NCI-H1092 (cell line): ENCODE data around the gene ELL2.

Experiments used
- DNase-seq: peaks from one replicate; lab custom pipeline; 2025; lab: John Stamatoyannopoulos, UW

ELL2 gene

DNA sequence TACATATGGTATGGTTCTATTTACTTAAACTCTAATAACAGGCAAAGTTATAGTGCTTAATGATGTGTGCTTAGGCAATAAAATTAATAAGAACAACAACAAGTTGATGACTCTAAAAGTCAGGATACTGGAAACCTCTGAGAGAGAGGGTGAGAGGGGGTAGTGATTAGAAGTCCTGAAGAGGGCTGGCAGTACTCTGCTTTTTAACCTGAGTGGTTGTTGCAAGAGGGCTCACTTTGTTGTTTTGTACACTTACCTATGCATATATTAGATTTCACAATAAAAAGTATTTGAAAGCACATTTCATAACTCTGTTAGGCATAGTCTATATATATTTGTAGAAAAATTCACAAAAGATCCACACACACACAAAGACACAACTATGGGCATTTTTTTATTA is 21.4 kb upstream of the ELL2 start:
- no peak for DNase-seq

GRCh38 chr5:95976606-95977005 is 15.0 kb upstream of the ELL2 start:
- no peak for DNase-seq

DNA sequence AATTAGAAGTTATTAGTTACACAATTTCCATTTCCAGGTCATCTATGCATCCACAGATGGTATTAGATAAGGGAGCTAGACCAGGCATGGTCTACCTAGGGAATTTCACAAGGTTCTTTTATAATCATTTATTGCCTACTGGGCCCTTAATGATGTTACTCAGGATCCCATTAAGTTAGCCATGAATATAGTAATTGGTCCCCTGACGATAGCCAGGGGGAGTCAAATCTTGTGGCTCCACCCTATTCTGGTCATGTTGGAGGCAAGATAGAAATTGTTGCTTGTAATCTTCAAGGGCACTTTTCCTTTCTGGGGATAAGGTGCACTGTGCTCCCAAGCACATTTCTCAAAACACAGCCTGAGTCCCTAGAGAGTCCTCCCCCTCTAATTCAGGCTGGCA is 14.1 kb upstream of the ELL2 start:
- DNase-seq = no peak

DNA sequence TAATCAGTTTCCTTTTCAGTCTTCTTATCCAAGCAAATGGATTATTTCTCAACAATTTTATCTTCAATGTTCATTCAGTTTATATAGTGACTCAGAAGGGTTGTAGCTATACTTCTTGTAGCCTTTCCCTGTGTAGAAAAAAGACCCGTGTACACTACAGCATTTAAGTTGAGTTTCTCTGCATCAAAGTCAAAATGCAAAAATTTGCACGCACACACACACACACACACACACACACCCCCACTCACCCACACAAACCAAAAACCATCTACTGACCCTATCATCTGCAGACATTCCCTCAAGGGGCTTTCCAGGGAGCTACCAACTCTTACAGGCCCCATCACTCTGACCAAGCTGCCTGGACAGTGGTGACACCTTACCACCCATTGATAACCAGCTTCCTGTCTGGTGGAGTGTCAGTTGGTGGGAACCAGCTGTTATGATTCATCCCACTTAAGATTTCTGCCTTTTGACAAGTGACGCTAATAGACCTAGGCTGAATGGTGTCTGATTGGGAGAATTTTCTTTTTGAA is 12.2 kb upstream of the ELL2 start:
- DNase-seq = no peak

GRCh38 chr5:95972196-95972595 is 10.5 kb upstream of the ELL2 start:
- no peak for DNase-seq

DNA sequence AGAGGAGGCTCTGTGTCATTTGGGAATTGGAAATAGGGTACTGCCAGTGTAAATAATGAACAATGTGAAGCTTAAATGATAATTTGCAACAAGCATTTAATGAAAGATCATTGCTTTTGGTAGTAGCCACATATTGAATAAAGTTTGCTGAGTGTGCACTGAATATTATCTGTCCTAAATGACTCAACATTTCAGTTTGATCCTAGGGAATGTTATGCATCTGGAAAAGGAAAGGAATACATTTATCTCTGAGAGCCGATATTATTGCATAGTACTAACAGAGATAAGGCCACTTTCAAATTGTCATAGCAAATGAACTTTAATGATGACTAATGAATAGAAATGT is 8.7 kb upstream of the ELL2 start:
- DNase-seq = no peak

DNA sequence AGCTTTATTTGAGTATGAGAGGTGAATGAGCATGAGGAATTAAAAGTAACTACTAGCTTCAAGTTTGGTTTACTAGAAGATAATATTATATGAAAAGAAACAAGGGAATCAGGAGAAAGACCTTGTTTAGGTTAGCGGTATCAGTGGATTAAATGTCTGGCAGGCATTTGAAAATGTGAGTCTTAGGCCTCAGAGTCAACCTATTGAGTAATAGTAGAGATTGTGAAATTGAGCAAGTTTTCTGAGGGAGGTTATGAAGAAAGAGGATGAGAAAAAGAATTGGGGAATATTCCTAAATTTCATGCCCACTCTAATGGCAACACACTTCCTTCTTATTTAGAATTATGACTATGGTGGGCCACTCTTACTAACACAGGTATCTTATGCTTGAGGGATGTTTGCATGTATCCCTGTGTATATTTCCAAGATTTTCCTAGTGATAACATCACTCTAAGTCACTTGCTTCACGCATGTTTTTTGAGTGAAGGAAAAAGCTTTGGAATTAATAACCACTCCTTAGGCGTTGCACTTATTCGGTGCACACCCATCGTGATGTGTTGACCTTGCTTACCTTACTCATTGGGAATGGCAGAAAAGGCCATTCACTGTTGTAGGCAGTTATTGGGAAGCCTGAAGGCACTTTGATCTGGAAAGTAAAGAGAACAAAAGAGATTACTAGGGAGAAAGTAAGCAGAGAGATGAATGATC is 8.2 kb upstream of the ELL2 start:
- DNase-seq = no peak

DNA sequence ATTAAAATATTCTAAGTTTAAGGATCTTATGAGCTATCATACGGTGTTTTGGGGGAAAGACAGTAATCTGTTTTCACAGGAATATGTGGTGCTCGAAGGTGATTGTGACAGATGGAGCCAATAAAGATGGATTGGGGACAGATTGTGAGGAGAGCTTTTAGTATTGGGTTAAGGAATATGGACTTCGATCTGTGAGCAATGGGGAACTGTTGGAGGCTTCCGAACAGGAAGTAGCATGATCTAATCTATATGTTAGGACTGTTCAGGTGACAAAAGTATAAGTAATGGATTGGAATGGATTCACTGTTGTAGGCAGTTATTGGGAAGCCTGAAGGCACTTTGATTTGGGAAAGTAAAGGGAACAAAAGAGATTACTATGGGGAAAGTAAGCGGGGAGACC is 7.4 kb upstream of the ELL2 start:
- DNase-seq = no peak

DNA sequence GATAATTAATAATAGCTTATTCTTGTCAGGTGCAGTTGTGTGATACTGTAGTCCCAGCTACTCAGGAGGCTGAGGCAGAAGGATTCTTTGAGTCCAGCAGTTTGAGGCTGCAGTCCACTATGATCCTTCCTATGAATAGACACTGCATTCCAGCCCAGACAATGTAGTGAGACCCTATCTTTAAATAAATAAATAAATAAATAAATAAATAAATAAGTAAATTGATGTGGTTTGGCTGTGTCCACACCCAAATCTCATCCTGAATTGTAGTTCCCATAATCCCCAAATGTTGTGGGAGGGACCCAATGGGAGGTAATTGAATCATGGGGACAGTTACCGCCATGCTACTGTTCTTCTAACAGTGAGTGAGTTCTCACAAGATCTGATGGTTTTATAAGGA is 5.6 kb upstream of the ELL2 start:
- no peak for DNase-seq

GRCh38 chr5:95966005-95966404 is 4.4 kb upstream of the ELL2 start:
- DNase-seq = peak; percentile 46

DNA sequence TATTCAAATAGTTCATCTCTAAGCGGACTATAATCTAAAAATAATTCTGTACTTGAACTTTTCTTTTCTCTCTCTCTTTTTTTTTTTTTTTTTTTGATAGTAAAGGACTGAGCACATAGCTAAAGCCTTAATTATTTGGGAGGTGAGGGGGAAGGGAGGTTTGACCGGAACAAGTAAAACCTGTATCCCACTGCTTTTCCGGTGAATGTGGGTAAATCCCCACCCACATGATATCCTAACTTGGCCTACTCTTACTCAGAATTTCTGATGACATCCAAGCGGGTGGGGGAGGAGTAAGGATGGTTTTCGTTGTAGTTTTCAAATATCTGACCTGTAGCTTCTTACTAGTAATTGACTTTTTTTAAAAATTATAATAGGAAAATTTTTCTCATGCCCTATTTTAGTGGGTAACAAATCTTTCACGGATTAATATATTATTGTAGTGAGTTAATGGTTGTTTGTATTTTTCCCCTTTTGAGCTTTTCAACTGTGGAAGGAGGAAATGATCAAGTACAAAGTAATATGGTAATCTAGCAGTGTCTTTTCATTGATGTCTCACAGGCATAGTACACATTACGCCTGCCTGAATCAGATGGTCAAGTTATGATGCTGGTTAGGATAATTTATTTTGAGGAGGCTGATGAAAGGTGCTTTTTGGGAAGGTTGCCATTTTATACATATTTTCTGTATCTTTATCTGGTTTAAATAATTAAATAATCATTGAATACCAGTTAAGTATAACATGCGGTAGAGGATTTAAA is 2.2 kb upstream of the ELL2 start:
- no peak for DNase-seq

GRCh38 chr5:95962785-95963184 is 1.1 kb upstream of the ELL2 start:
- no peak for DNase-seq

DNA sequence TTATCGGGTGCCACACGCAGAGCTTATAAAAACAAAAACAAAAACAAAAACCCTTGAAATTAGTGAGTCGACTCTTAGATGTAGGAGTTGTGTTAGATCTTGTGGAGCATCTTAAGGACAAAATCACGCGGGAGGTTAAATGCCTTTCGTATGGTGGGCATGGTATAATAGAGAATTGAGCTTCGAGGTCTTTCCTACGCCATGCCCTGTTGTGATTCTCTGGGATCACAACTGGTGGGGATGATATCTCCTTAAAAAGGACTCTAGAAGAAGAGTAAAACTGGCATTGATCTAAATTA is 773 bp upstream of the ELL2 start:
- DNase-seq = no peak

DNA sequence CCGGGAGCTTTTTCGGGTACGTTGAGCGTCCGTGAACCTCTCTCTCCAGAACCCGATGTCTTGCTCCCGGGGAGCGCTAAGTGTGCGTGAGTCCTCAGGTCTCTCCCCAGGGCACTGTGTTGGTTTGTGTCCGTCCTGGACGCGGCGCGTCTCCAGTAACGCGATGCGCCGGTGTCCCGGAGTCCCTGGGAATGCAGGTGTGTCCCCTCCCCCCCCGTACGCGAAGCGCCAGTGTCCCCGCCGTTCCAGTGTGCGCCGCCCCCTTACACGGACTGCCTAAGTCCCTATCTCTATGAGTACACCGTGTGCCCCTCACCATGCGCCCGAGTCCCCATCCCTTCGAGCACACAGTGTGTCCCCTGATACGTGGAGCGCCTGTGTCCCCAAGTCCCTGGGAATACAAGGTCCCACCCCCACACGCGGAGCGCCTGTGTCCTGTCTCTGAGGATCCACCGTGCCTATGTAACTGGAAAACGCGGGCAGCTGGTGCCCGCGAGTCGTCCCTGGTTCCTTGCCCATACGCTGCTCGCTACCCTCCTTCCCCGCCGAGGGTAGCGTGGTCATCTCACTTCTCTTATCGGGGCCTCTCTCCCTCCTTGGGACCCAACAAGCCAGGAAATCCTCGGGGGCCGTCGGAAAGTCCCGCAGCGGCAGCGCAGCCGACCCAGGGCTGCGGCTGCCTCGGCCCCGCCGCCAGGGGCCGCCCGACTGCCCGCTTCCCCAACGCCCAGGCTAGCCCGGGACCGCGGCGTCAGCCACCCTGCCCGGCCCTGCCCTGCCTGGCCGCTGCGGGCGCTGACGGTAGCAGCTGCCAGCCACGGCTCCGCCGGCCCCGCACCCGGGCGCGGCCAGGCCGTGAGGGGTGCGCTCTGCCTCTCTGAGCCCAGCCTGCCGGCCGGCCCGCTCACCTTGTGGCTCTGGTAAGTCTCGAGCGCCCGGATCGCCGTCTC is 709 bp downstream of the ELL2 start:
- DNase-seq = no peak

GRCh38 chr5:95959888-95960666 is 1.6 kb downstream of the ELL2 start:
- no peak for DNase-seq

DNA sequence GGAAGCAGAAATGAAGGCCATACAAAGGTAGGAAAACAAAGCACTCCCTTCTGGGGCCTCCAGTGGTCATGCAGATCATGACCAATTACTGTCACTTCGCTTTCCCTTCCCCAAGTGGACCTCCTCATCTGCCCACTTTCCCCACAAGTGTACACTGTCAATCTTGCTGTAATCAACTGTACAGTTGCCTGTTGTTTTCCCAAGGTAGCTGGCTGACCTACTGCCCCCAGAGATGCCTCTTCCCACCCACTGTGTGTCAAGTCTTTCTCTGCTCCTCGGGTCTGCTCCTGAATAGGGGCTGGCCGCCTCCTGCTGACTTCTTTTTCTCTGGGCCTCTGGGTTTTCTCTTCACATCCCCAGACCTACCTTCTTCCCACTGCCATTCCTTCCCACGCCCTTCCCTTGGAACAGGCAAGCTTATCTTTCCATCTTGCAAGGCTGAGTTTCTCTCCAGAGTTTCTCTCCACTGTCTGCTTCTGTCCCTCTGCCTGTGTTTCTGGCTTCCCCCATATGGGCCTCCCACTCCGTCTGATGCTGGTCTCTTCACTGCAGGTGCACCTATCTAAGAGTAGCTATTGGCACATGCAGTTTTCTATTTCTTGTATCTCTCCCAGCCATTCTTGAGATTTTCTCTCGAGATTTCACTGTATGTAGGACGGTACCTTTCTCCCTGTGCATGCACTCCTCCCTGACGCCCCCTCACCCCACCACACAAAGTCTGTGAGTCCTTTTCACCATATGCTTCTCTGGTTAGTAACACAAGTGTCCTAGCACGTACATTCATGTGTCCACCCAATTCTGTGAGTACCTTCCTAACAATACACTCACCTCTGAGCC is 2.4 kb downstream of the ELL2 start:
- no peak for DNase-seq

- no peak for DNase-seq
Observed at GRCh38 chr5:95958310-95959014, 3.2 kb downstream of the ELL2 start.

DNA sequence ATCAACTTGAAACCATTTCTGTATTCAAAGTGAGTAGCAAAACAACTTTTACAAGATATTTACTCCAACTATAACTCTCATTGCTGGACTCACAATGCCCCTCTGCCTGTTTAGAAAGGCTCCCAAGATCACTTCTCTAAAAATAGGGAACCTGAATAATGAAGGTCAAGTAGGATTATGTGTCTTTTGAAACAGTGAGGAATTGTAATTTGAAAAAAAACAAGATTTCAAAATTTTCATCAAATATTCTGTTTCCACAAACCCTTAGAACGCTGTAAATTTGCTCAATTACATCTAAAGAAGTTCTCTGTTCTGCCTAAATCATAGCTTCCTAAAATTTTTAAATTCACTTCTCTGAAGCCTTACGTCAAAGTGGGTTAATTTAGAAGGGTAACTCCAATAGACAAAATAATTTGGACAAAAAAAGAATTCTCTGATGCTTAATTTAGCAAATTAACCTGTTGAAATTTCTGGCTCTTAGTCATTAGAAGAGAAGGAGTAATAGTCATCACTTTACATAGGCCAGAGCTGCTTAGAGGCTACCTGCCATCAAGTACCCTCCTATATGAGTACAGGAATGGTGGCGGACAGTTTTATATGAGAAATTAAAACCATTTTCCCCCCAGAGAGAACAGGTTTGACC is 4.0 kb downstream of the ELL2 start:
- no peak for DNase-seq

GRCh38 chr5:95956900-95957293 is 4.8 kb downstream of the ELL2 start:
- DNase-seq = no peak
